ENCODE measurements around the gene ANKMY1.

GRCh38 chr2:240440704-240441320 is 117.0 kb downstream of the ANKMY1 start:
- TF ChIP-seq RFX5 (IDR thresholded peaks at IDR 0.05; ENCODE audit: borderline replicate concordance, low read depth, low read length) (no peak), CTCF (IDR thresholded peaks at IDR 0.05; ENCODE audit: control extremely low read depth in 1 of 3, insufficient read depth in 1 of 3, low read depth in 1 of 3, low read length in 3 of 3) (no peak), TAF1 (IDR thresholded peaks at IDR 0.05; ENCODE audit: low read depth, low read length) (no peak)
